ACC112 (cell line): Measurements from ENCODE around the gene PSMD3.

ENCODE experiments used
- H2AFZ ChIP-seq: fragments of 200-600 bp; sonication (generic); one replicate; pipeline ENCODE4 v1.6.0; 2017; ENCODE audit warnings: antibody characterized with exemption, low read length; ENCODE audit not compliant: unreplicated experiment
- H3K27ac ChIP-seq: fragments of 200-600 bp; sonication (generic); 2 replicates; pipeline ENCODE4 v1.5.1; 2014; ENCODE audit warnings: low read depth, mild to moderate bottlenecking, antibody characterized with exemption, low read length, moderate library complexity
- H3K27me3 ChIP-seq: fragments of 200-600 bp; sonication (generic); 2 replicates; pipeline ENCODE4 v1.6.1; 2014; ENCODE audit warnings: mild to moderate bottlenecking, antibody characterized with exemption, low read length, moderate library complexity, mixed read lengths; ENCODE audit not compliant: insufficient read depth
- H3K36me3 ChIP-seq: fragments of 200-600 bp; sonication (generic); 2 replicates; pipeline ENCODE4 v1.6.1; 2016; ENCODE audit warnings: mild to moderate bottlenecking, antibody characterized with exemption, low read length, moderate library complexity, mixed read lengths; ENCODE audit not compliant: insufficient read depth
- H3K4me1 ChIP-seq: fragments of 200-600 bp; sonication (generic); one replicate; pipeline ENCODE4 v1.6.1; 2016; ENCODE audit warnings: low read length, mixed read lengths; ENCODE audit not compliant: insufficient read depth, unreplicated experiment, control insufficient read depth
- H3K4me3 ChIP-seq: fragments of 200-600 bp; sonication (generic); 2 replicates; pipeline ENCODE4 v1.5.1; 2014; ENCODE audit warnings: mild to moderate bottlenecking, low read depth, low read length
- H3K79me2 ChIP-seq: fragments of 200-600 bp; sonication (generic); one replicate; pipeline ENCODE4 v1.6.0; 2016; ENCODE audit warnings: low read length; ENCODE audit not compliant: control insufficient read depth, unreplicated experiment, insufficient read depth

The PSMD3 gene

DNA sequence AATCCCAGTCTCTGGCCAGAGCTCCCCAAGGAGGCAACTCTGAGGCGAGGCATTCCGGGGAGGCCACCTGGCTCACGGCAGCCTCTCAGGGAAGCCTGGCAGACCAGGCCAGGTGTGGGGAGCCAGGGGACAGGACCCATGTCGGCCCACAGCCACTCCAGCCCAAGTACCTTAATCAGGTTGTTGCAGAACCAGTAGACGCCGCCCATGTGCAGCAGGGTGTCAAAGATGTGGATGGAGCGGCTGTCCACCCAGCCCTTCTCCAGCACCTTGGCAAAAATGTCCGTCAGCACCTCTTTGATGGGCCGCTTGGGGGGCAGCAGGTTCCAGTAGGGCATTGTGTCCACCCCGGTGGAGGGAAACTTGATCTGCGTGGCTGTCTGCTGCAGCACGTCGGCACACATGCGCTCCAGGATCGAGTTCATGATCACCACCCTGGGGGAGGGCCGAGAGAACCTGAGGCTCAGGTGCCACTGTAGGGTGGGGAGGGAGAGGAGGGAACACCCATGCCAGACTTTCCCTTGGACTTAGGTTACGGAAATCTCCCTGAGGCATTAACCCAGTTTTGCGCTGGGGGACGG lies 42.4 kb downstream of the PSMD3 start:
- 0 out of 2 replicates have a peak overlapping the region, but pooled peaks have one; percentile 5 for H3K27ac ChIP-seq
- H2AFZ ChIP-seq, result no peak overlapping the region
- H3K4me3 ChIP-seq, result no peak overlapping the region
- no peaks in the 10 kb centered on the region for H3K27me3 ChIP-seq
- peaks cover 88% of the 10 kb centered on the region for H3K4me1 ChIP-seq
- H3K79me2 ChIP-seq, result peaks cover 2% of the 10 kb centered on the region
- H3K36me3 ChIP-seq, result peaks cover 4% of the 10 kb centered on the region; the same call in 1 of the 2 replicates

DNA sequence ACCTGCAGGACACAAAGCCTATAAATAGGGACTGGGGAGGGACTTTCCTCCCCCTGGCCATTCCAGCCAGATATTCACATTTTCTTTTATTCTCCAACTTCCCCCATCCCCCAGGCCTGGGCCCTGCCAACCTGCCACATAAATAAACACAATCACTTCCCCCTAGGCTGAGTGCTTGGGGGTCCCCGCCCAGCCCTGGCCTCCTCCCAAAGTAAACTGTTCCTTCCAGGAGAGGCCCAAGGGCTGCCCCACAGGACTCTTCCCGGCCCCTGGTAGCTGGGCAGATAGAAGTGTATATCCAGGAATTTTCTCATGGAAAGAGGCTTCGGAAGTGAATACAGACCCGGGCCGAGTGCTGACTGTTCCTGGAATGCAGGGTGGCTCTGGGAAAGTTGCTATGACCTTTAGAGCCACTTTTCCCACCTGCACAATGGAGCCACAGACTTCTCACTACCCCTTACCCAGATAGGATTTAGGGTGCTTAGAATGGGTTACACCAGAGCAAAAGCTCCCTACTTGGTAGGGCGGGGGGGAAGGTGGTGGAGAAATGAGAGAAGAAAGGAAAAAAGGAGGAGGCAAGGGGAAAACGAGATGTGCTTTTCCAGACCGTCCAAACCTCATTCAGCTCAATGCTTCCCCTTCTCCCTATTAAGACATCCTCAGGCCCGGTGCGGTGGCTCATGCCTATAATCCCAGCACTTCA lies 43.1 kb downstream of the PSMD3 start:
- H3K27ac ChIP-seq, result peak overlapping the region; percentile 5; the same call in 1 of the 2 replicates
- H3K36me3 ChIP-seq, result peaks cover 4% of the 10 kb centered on the region; the same call in 1 of the 2 replicates
- no peak overlapping the region for H3K4me3 ChIP-seq
- peaks cover 81% of the 10 kb centered on the region for H3K4me1 ChIP-seq
- peaks cover 2% of the 10 kb centered on the region for H3K79me2 ChIP-seq
- no peaks in the 10 kb centered on the region for H3K27me3 ChIP-seq
- H2AFZ ChIP-seq, result no peak overlapping the region

DNA sequence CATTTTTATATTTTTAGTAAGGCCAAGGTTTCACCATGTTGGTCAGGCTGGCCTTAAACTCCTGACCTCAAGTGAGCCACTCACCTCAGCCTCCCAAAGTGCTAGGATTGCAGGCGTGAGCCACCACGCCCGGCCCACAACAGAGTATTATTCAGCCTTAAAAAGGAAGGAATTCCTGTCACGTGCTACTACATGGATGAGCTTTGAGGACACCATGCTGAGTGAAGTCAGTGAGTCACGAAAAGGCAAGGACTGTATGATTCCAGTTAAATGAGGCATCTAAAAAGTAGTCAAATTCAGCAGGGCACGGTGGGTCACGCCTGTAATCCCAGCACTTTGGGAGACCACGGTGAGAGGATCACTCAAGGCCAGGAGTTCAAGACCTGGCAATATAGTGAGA lies 44.3 kb downstream of the PSMD3 start:
- Histone ChIP-seq H3K79me2 (peaks cover 2% of the 10 kb centered on the region), H3K4me1 (peaks cover 69% of the 10 kb centered on the region), H2AFZ (no peak overlapping the region), H3K27ac (peak overlapping the region; percentile 14), H3K36me3 (peaks cover 8% of the 10 kb centered on the region; the same call in 1 of the 2 replicates), H3K4me3 (no peak overlapping the region), H3K27me3 (no peaks in the 10 kb centered on the region)

DNA sequence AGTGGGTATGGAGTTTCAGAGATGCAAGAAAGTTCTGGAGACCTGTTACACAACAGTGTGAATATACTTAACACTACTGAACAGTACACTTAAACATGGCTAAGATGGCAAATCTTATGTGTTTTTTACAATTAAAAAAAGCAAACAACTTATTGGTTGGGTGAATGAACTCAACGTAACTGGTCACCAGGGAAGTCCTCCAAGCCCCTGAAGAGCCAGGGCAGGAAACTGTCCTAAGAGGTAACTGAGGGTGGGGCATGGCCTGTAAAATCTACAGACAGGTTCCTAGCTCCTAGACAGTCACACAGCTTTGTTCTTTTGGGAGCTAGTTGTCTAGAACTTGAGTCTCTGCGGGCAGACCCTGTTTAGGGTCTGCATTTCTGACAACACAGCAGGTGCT lies 45.0 kb downstream of the PSMD3 start:
- H3K27me3 ChIP-seq, result no peaks in the 10 kb centered on the region
- peaks cover 63% of the 10 kb centered on the region for H3K4me1 ChIP-seq
- H2AFZ ChIP-seq, result no peak overlapping the region
- no peak overlapping the region for H3K4me3 ChIP-seq
- no peaks in the 10 kb centered on the region for H3K79me2 ChIP-seq
- H3K36me3 ChIP-seq, result peaks cover 8% of the 10 kb centered on the region; the same call in 1 of the 2 replicates
- H3K27ac ChIP-seq, result peak overlapping the region; percentile 14

DNA sequence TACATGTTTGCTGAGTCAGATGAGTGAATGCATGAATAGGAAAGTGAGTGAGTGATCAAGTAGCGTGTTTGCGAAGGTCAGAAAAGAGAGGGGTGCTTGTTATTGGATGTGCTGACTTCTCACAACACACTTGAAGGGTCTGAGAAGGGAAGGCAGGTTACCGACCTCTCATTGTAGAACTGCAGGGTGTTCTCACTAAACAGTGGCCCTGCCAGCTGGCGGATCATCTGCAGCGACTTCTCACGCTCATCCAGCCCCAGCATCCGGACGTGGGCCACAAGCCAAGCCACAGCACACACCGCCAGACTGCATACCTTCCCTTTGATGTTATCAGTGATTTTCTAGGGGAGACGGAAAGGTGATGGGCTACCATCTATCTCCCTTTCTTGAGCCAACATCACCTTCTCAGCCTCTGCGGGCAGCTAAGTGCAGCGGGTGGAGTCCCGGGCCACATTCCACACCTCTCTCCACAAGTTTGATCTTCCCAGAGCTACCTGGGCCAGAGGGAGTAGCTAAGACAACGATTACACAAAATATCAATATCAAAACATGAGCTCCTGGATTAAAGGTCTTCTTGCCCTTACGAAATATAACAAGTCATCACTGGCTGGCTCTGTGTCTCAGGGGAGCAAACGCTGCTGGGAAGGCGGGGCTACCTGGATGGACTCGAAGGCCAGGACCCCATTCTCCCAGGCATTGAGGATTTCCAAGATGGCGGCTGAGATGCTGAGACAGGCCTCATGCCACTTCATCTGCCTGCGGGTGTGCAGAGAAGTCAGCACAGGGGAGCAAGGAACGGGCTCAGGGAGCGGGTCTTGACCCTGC lies 45.6 kb downstream of the PSMD3 start:
- H3K27ac ChIP-seq, result no peak overlapping the region

DNA sequence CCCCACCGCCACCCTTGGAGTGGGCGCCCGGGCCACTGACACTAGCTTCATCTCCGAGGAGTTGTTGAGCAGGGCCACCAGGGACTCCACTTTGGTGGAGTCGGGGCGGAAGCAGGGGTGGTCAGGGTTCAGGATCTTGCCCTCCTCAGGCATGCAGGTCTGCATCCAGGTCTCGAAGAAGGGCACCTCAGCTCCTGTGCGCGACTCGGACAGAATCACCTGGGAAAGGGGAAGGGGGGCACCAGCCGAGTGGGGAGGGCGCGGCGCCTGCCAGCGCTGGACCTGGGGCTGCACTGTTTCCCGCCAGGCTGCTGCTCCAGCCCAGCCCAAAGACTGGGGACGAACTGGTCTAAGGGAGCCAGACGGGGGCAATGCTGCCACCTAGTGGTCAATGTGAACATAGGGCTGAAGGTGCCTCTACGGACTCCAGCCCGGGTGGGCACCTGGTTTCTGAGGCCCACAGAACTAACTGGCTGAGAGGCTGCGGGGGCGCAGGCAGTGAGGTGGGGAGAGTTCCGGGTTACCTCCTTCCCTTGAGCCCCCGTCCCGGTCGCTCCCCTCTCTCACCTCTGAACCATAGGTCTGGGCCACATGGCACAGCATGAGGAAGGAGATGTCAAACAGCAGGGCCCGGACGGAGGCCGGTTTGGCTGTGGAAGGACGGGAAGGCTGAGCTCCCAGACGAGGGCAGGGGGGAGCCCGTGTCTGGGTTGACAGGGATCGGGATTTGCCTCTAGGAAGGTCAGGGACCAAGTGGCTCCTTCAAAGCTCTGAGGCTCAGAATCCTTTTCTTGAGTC lies 46.4 kb downstream of the PSMD3 start:
- no peak overlapping the region for H2AFZ ChIP-seq
- no peak overlapping the region for H3K27ac ChIP-seq
- no peaks in the 10 kb centered on the region for H3K27me3 ChIP-seq
- H3K36me3 ChIP-seq, result peaks cover 11% of the 10 kb centered on the region; the same call in 1 of the 2 replicates
- H3K79me2 ChIP-seq, result no peaks in the 10 kb centered on the region
- H3K4me3 ChIP-seq, result no peak overlapping the region
- H3K4me1 ChIP-seq, result peaks cover 48% of the 10 kb centered on the region

More for the DNA sequence above, 45.6 kb downstream of the PSMD3 start:
- Histone ChIP-seq H3K27me3 (no peaks in the 10 kb centered on the region), H3K4me1 (peaks cover 56% of the 10 kb centered on the region), H3K36me3 (peaks cover 11% of the 10 kb centered on the region; the same call in 1 of the 2 replicates), H3K79me2 (no peaks in the 10 kb centered on the region), H3K4me3 (no peak overlapping the region), H2AFZ (no peak overlapping the region)

DNA sequence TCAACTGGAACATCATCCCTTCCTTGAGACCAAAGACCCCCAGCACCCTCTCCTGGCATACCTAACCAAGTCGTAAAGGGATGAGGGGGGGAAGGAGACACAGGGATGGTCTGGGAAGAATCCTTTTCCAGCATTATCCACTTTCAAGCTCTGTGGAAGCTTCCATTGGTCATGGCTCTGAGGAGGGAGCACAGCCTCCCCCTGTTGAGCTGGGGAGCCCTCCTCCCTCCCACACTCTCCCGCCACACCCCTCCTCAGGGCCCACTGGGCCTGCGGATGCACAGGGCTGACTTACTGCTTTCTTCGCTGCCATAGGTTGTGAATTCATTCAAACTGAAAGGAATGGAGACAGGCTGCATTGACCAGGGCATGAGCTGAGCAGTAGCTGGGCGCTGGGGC lies 47.0 kb downstream of the PSMD3 start:
- peaks cover 42% of the 10 kb centered on the region for H3K4me1 ChIP-seq
- H3K4me3 ChIP-seq, result no peak overlapping the region
- H3K79me2 ChIP-seq, result no peaks in the 10 kb centered on the region
- H2AFZ ChIP-seq, result no peak overlapping the region
- H3K27ac ChIP-seq, result no peak overlapping the region
- peaks cover 11% of the 10 kb centered on the region; the same call in 1 of the 2 replicates for H3K36me3 ChIP-seq
- no peaks in the 10 kb centered on the region for H3K27me3 ChIP-seq

DNA sequence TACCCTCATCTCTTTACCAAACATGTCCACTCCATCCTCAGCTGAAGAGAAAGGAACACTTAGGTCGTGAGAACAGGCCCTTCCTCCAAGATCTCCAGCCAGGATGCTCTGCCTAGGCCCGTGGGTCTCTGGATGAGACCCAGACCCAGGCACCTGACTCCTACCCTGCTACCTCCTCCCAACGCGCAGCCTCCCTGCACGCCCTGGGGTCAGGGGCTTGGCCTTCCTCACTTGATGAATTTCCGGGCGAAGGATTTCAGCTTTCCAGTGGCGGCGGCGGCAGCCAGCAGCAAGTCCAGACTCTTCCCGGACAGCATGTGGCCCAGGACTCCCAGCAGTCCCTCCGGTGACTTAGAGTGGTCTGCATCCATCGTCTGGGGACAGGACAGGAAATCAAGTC lies 48.0 kb downstream of the PSMD3 start:
- H3K36me3 ChIP-seq, result peaks cover 11% of the 10 kb centered on the region; the same call in 1 of the 2 replicates

DNA sequence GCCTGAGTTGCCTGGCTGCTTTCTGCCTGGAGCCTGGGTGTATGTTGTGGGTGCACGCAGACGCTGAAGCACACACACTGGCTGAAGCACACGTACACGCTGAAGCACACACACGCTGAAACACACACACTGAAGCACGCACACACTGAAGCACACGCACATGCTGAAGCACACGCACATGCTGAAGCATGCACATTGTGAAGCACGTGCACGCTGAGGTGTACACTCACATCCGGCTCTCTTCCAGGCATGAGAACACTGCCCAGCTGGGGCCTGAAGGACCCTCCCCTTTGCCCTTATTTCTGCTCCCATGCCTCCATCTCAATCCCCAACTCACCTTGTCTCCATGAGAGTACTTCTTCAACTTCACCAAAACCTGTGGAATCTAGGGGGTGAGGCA lies 51.1 kb downstream of the PSMD3 start:
- H3K36me3 ChIP-seq, result 0 out of 2 replicates have a peak, but pooled peaks cover 17% of the 10 kb centered on the region
- H3K79me2 ChIP-seq, result no peaks in the 10 kb centered on the region
- H3K4me1 ChIP-seq, result peaks cover 7% of the 10 kb centered on the region
- no peak overlapping the region for H2AFZ ChIP-seq
- no peak overlapping the region for H3K27ac ChIP-seq
- no peak overlapping the region for H3K4me3 ChIP-seq
- H3K27me3 ChIP-seq, result no peaks in the 10 kb centered on the region

More for the DNA sequence above, 48.0 kb downstream of the PSMD3 start:
- Histone ChIP-seq H3K79me2 (no peaks in the 10 kb centered on the region), H3K27me3 (no peaks in the 10 kb centered on the region), H2AFZ (no peak overlapping the region), H3K4me1 (peaks cover 32% of the 10 kb centered on the region), H3K27ac (no peak overlapping the region), H3K4me3 (no peak overlapping the region)
